Neuronal stem cell (in vitro differentiated cells): Measurements from ENCODE around the gene RFX8.

ENCODE experiments used
- DNase-seq: peaks from one replicate; pipeline ENCODE4 v3.0.0-alpha.2; 2013; ENCODE audit warnings: low spot score
- H2AFZ ChIP-seq: one replicate; pipeline ENCODE4 v1.6.1; 2013; ENCODE audit warnings: mild to moderate bottlenecking, low read length, inconsistent platforms
- H2AK5ac ChIP-seq: 2 replicates; pipeline ENCODE4 v1.6.1; 2013; ENCODE audit warnings: low read depth, mild to moderate bottlenecking, inconsistent platforms, low read length, moderate library complexity, mixed read lengths
- H2BK120ac ChIP-seq: 2 replicates; pipeline ENCODE4 v1.6.1; 2013; ENCODE audit warnings: low read depth, mild to moderate bottlenecking, inconsistent platforms, low read length, moderate library complexity, mixed read lengths
- H2BK12ac ChIP-seq: one replicate; pipeline ENCODE4 v1.6.1; 2013; ENCODE audit warnings: low read length, inconsistent platforms
- H2BK15ac ChIP-seq: 2 replicates; pipeline ENCODE4 v1.6.1; 2013; ENCODE audit warnings: mild to moderate bottlenecking, low read length, inconsistent platforms, mixed read lengths
- H2BK5ac ChIP-seq: one replicate; pipeline ENCODE4 v1.6.1; 2013; ENCODE audit warnings: inconsistent platforms, mild to moderate bottlenecking, low read length, moderate library complexity
- H3K14ac ChIP-seq: one replicate; pipeline ENCODE4 v1.6.1; 2013; ENCODE audit warnings: low read length, inconsistent platforms
- H3K18ac ChIP-seq: 2 replicates; pipeline ENCODE4 v1.6.1; 2013; ENCODE audit warnings: low read length, inconsistent platforms
- H3K23ac ChIP-seq: 2 replicates; pipeline ENCODE4 v1.6.1; 2013; ENCODE audit warnings: low read depth, mild to moderate bottlenecking, mixed read lengths, low read length, inconsistent platforms; ENCODE audit not compliant: poor library complexity
- H3K27ac ChIP-seq: replicated peaks from 3 replicates; pipeline ENCODE4 v1.5.1; 2013; ENCODE audit warnings: low read length, inconsistent platforms
- H3K27me3 ChIP-seq, 3 experiments: 2 replicates each; pipeline ENCODE4 v1.6.1; 2013; ENCODE audit warnings: low read length in 3 of 3, mild to moderate bottlenecking in 2 of 3, inconsistent platforms in 1 of 3, low read depth in 1 of 3, mixed read lengths in 1 of 3, moderate library complexity in 1 of 3; ENCODE audit not compliant: control insufficient read depth in 3 of 3, insufficient read depth in 3 of 3
- H3K36me3 ChIP-seq, 2 donors: replicated peaks in 1 of 2; 2 replicates each; pipeline ENCODE4 v1.6.1; 2013; ENCODE audit warnings: low read length in 2 of 2; ENCODE audit not compliant: control insufficient read depth in 2 of 2, insufficient read depth in 2 of 2
- H3K4ac ChIP-seq: 2 replicates; pipeline ENCODE4 v1.6.1; 2013; ENCODE audit warnings: inconsistent platforms, mild to moderate bottlenecking, low read length, moderate library complexity
- H3K4me1 ChIP-seq, 2 donors: 1 replicate in 1 of 2; 2 replicates in 1 of 2; pipeline ENCODE4 v1.6.1; 2013; ENCODE audit warnings: low read length in 2 of 2, low read depth in 1 of 2; ENCODE audit not compliant: control insufficient read depth in 2 of 2, insufficient read depth in 1 of 2
- H3K4me2 ChIP-seq: one replicate; pipeline ENCODE4 v1.6.1; 2013; ENCODE audit warnings: mild to moderate bottlenecking, low read length, inconsistent platforms; ENCODE audit not compliant: insufficient read depth, poor library complexity, severe bottlenecking
- H3K4me3 ChIP-seq, 2 donors: 2 replicates each; pipeline ENCODE4 v1.5.1; 2013; ENCODE audit warnings: low read length in 2 of 2, mild to moderate bottlenecking in 2 of 2, inconsistent platforms in 1 of 2, moderate library complexity in 1 of 2
- H3K79me1 ChIP-seq: one replicate; pipeline ENCODE4 v1.6.1; 2013; ENCODE audit warnings: low read depth, mild to moderate bottlenecking, inconsistent platforms, low read length, moderate library complexity
- H3K9ac ChIP-seq: one replicate; pipeline ENCODE4 v1.6.1; 2013; ENCODE audit warnings: mild to moderate bottlenecking, low read depth, low read length, inconsistent platforms; ENCODE audit not compliant: poor library complexity
- H3K9me3 ChIP-seq, 2 donors: replicated peaks in 1 of 2; 2 replicates each; pipeline versions ENCODE3 to v1.6.1; 2013; ENCODE audit warnings: low read length in 2 of 2, mild to moderate bottlenecking in 2 of 2, inconsistent platforms in 1 of 2, low read depth in 1 of 2, mixed read lengths in 1 of 2, moderate library complexity in 1 of 2; ENCODE audit not compliant: control insufficient read depth in 2 of 2, insufficient read depth in 1 of 2
- H4K8ac ChIP-seq: one replicate; pipeline ENCODE4 v1.6.1; 2013; ENCODE audit warnings: low read depth, mild to moderate bottlenecking, inconsistent platforms, low read length, moderate library complexity
- H4K91ac ChIP-seq: one replicate; pipeline ENCODE4 v1.6.1; 2013; ENCODE audit warnings: low read length, low read depth, mild to moderate bottlenecking, inconsistent platforms; ENCODE audit not compliant: poor library complexity
- WGBS, 2 donors: extraction: QIAGEN DNeasy Blood & Tissue Kit; methylation state at CpG; one replicate each; pipeline ENCODE4 v1.1.7; 2013; ENCODE audit warnings: missing lambda C conversion rate in 2 of 2, mixed read lengths in 1 of 2; ENCODE audit not compliant: insufficient read length in 2 of 2, insufficient replicate concordance in 1 of 2; ENCODE audit errors: extremely low coverage in 2 of 2; 5-methylcytosine and 5-hydroxymethylcytosine counted together

Gene RFX8

GRCh38 chr2:101446869-101447268, 28.0 kb downstream of the RFX8 start:
- H3K9me3 ChIP-seq = no peaks in the 10 kb centered on the region
- H4K8ac ChIP-seq = no peak overlapping the region
- H3K4me2 ChIP-seq = no peak overlapping the region
- H3K4ac ChIP-seq = no peak overlapping the region
- no peaks in the 10 kb centered on the region for H3K79me1 ChIP-seq
- no CpG with 5 or more reads among the region's 4 CpGs for WGBS, 2 donors
- no peak overlapping the region for H2AFZ ChIP-seq
- H2AK5ac ChIP-seq = no peak overlapping the region
- no peak overlapping the region for H3K18ac ChIP-seq
- H3K23ac ChIP-seq = no peak overlapping the region
- no peak overlapping the region for H3K9ac ChIP-seq
- no peak overlapping the region for H3K14ac ChIP-seq
- no peak overlapping the region for H2BK5ac ChIP-seq
- no peak overlapping the region for H2BK15ac ChIP-seq
- H3K27me3 ChIP-seq = no peaks in the 10 kb centered on the region
- no peaks in the 10 kb centered on the region for H3K4me1 ChIP-seq
- no peak overlapping the region for H2BK12ac ChIP-seq
- no peak for DNase-seq
- no peak overlapping the region for H2BK120ac ChIP-seq
- no peak overlapping the region for H3K4me3 ChIP-seq
- H3K36me3 ChIP-seq = no peaks in the 10 kb centered on the region
- H4K91ac ChIP-seq = no peak overlapping the region
- H3K27ac ChIP-seq = no peak overlapping the region

GRCh38 chr2:101442667-101443061, 32.2 kb downstream of the RFX8 start:
- H2BK12ac ChIP-seq = no peak overlapping the region
- H2BK15ac ChIP-seq = no peak overlapping the region
- no peaks in the 10 kb centered on the region for H3K9me3 ChIP-seq
- no peaks in the 10 kb centered on the region for H3K79me1 ChIP-seq
- H3K23ac ChIP-seq = no peak overlapping the region
- H3K4me2 ChIP-seq = no peak overlapping the region
- no peak for DNase-seq
- H4K91ac ChIP-seq = no peak overlapping the region
- H4K8ac ChIP-seq = no peak overlapping the region
- no peak overlapping the region for H3K14ac ChIP-seq
- no peak overlapping the region for H3K27ac ChIP-seq
- no peaks in the 10 kb centered on the region for H3K36me3 ChIP-seq
- no peak overlapping the region for H2AFZ ChIP-seq
- no peaks in the 10 kb centered on the region for H3K4me1 ChIP-seq
- H2BK5ac ChIP-seq = no peak overlapping the region
- no peak overlapping the region for H3K4me3 ChIP-seq
- no peak overlapping the region for H3K18ac ChIP-seq
- WGBS, 2 donors = no CpG with 5 or more reads among the region's 3 CpGs
- no peaks in the 10 kb centered on the region for H3K27me3 ChIP-seq
- no peak overlapping the region for H3K4ac ChIP-seq
- H2BK120ac ChIP-seq = no peak overlapping the region
- H2AK5ac ChIP-seq = no peak overlapping the region
- H3K9ac ChIP-seq = no peak overlapping the region

GRCh38 chr2:101442042-101442666, 32.8 kb downstream of the RFX8 start:
- no peak overlapping the region for H3K14ac ChIP-seq
- no peak overlapping the region for H2AFZ ChIP-seq
- H3K9me3 ChIP-seq = no peaks in the 10 kb centered on the region
- H3K4me2 ChIP-seq = no peak overlapping the region
- no peak overlapping the region for H4K8ac ChIP-seq
- no peak overlapping the region for H3K4me3 ChIP-seq
- H3K27me3 ChIP-seq = no peaks in the 10 kb centered on the region
- no peak overlapping the region for H2BK12ac ChIP-seq
- no peak for DNase-seq
- no CpG with 5 or more reads among the region's 1 CpG for WGBS, 2 donors
- H2BK120ac ChIP-seq = no peak overlapping the region
- no peak overlapping the region for H3K4ac ChIP-seq
- no peak overlapping the region for H2AK5ac ChIP-seq
- H2BK5ac ChIP-seq = no peak overlapping the region
- H2BK15ac ChIP-seq = no peak overlapping the region
- H3K36me3 ChIP-seq = no peaks in the 10 kb centered on the region
- no peak overlapping the region for H3K9ac ChIP-seq
- no peaks in the 10 kb centered on the region for H3K79me1 ChIP-seq
- no peak overlapping the region for H3K18ac ChIP-seq
- H3K27ac ChIP-seq = no peak overlapping the region
- H4K91ac ChIP-seq = no peak overlapping the region
- no peak overlapping the region for H3K23ac ChIP-seq
- no peaks in the 10 kb centered on the region for H3K4me1 ChIP-seq

GRCh38 chr2:101440127-101440738, 34.7 kb downstream of the RFX8 start:
- DNase-seq = no peak
- H3K27me3 ChIP-seq = no peaks in the 10 kb centered on the region
- H3K4me2 ChIP-seq = no peak overlapping the region
- H3K23ac ChIP-seq = no peak overlapping the region
- H3K9ac ChIP-seq = no peak overlapping the region
- no peak overlapping the region for H2BK120ac ChIP-seq
- H3K4me1 ChIP-seq = peaks cover 0 to 3% of the 10 kb centered on the region in 2 donors
- H2BK15ac ChIP-seq = no peak overlapping the region
- H3K18ac ChIP-seq = no peak overlapping the region
- H3K14ac ChIP-seq = no peak overlapping the region
- no peak overlapping the region for H3K27ac ChIP-seq
- no peaks in the 10 kb centered on the region for H3K36me3 ChIP-seq
- no peak overlapping the region for H3K4me3 ChIP-seq
- no CpG with 5 or more reads among the region's 8 CpGs for WGBS, 2 donors
- no peak overlapping the region for H2AFZ ChIP-seq
- no peak overlapping the region for H4K91ac ChIP-seq
- no peak overlapping the region for H2BK5ac ChIP-seq
- H3K9me3 ChIP-seq = no peaks in the 10 kb centered on the region
- no peak overlapping the region for H2AK5ac ChIP-seq
- H3K79me1 ChIP-seq = no peaks in the 10 kb centered on the region
- H3K4ac ChIP-seq = no peak overlapping the region
- H2BK12ac ChIP-seq = no peak overlapping the region
- H4K8ac ChIP-seq = no peak overlapping the region
